GM23338 (cell line): Measurements from ENCODE around the gene TRPC4.

Source experiments
- CREB1 ChIP-seq: fragments of 250-450 bp; sonication (Bioruptor Pico); IDR thresholded peaks from 2 replicates; pipeline ENCODE4 v1.5.0; 2020; ENCODE audit warnings: low read depth, mild to moderate bottlenecking, moderate library complexity
- ETS1 ChIP-seq: IDR thresholded peaks from 2 replicates; pipeline ENCODE4 v1.6.1; 2016; ENCODE audit warnings: antibody characterized with exemption
- EZH2 ChIP-seq: fragments of 200-600 bp; sonication (generic); IDR thresholded peaks from one replicate; pipeline ENCODE4 v1.8.0; 2017; ENCODE audit warnings: antibody characterized with exemption, mild to moderate bottlenecking, low read depth; ENCODE audit not compliant: unreplicated experiment
- EZH2phosphoT487 ChIP-seq: fragments of 200-600 bp; sonication (generic); IDR thresholded peaks from one replicate; pipeline ENCODE4 v1.8.1; 2018; ENCODE audit warnings: antibody characterized with exemption; ENCODE audit not compliant: unreplicated experiment
- JUNB ChIP-seq: IDR thresholded peaks from one replicate; pipeline ENCODE4 v1.6.1; 2016; ENCODE audit warnings: antibody characterized with exemption; ENCODE audit not compliant: unreplicated experiment
- NANOG ChIP-seq: IDR thresholded peaks from 2 replicates; pipeline ENCODE4 v1.6.1; 2016; ENCODE audit warnings: antibody characterized with exemption, borderline replicate concordance
- POLR2AphosphoS5 ChIP-seq: IDR thresholded peaks from 2 replicates; pipeline ENCODE4 v1.6.1; 2016; ENCODE audit warnings: antibody characterized with exemption, low read depth
- REST ChIP-seq: IDR thresholded peaks from one replicate; pipeline ENCODE4 v1.6.1; 2018; ENCODE audit warnings: antibody characterized with exemption; ENCODE audit not compliant: unreplicated experiment
- STAT1 ChIP-seq: IDR thresholded peaks from one replicate; pipeline ENCODE4 v1.6.1; 2016; ENCODE audit warnings: antibody characterized with exemption; ENCODE audit not compliant: unreplicated experiment
- ZNF114 ChIP-seq: fragments of 250-450 bp; sonication (Bioruptor Pico); IDR thresholded peaks from 2 replicates; pipeline ENCODE4 v1.5.0; 2020; ENCODE audit warnings: mild to moderate bottlenecking, moderate library complexity
- ZNF331 ChIP-seq: fragments of 250-450 bp; sonication (Bioruptor Pico); IDR thresholded peaks from 2 replicates; pipeline ENCODE4 v1.5.0; 2020; ENCODE audit warnings: low read depth, mild to moderate bottlenecking, moderate library complexity
- ZNF462 ChIP-seq: fragments of 250-450 bp; sonication (Bioruptor Pico); IDR thresholded peaks from 2 replicates; pipeline ENCODE4 v1.5.0; 2020; ENCODE audit warnings: mild to moderate bottlenecking, moderate library complexity
- TF ChIP-seq, protein P1 (sequence below), 2 experiments: fragments of 200-600 bp in 1 of 2; sonication (generic) in 1 of 2; conservative IDR thresholded peaks; 2 replicates each; pipeline versions ENCODE4 v1.5.1 to v1.6.1; 2016 to 2017; ENCODE audit warnings: antibody characterized with exemption in 2 of 2, low read depth in 2 of 2, mild to moderate bottlenecking in 2 of 2, moderate library complexity in 1 of 2

- TF ChIP-seq EZH2 (no peak), NANOG (no peak), CREB1 (CRISPR knock-in tag) (no peak), REST (no peak), POLR2AphosphoS5 (no peak), EZH2phosphoT487 (no peak), JUNB (no peak), ZNF114 (CRISPR knock-in tag) (no peak), ETS1 (no peak), ZNF331 (no peak), STAT1 (no peak), ZNF462 (CRISPR knock-in tag) (no peak)
- TF ChIP-seq, protein P1, sequence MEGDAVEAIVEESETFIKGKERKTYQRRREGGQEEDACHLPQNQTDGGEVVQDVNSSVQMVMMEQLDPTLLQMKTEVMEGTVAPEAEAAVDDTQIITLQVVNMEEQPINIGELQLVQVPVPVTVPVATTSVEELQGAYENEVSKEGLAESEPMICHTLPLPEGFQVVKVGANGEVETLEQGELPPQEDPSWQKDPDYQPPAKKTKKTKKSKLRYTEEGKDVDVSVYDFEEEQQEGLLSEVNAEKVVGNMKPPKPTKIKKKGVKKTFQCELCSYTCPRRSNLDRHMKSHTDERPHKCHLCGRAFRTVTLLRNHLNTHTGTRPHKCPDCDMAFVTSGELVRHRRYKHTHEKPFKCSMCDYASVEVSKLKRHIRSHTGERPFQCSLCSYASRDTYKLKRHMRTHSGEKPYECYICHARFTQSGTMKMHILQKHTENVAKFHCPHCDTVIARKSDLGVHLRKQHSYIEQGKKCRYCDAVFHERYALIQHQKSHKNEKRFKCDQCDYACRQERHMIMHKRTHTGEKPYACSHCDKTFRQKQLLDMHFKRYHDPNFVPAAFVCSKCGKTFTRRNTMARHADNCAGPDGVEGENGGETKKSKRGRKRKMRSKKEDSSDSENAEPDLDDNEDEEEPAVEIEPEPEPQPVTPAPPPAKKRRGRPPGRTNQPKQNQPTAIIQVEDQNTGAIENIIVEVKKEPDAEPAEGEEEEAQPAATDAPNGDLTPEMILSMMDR (conservative IDR thresholded peaks at IDR 0.05; ENCODE audit: low read depth in 2 of 2): no peak
These were observed 223.0 kb downstream of the TRPC4 start for GRCh38 chr13:37646531-37646930.
